Rectal smooth muscle tissue (tissue), 1 donor: ENCODE data around the gene TTLL1.
"Not testable (repeated sequence)": the region's sequence is repeated elsewhere in the genome, so short reads cannot be mapped to it uniquely, and the experiment has no call there.

Source experiments
- H3K27ac ChIP-seq: one replicate; pipeline ENCODE4 v1.7.0; 2013; ENCODE audit warnings: low read depth, low read length, inconsistent platforms
- H3K27me3 ChIP-seq: one replicate; pipeline ENCODE4 v1.7.0; 2013; ENCODE audit warnings: low read length; ENCODE audit not compliant: control insufficient read depth, insufficient read depth
- H3K36me3 ChIP-seq: one replicate; pipeline ENCODE4 v1.7.0; 2013; ENCODE audit warnings: low read length; ENCODE audit not compliant: control insufficient read depth, insufficient read depth
- H3K4me1 ChIP-seq: one replicate; pipeline ENCODE4 v1.7.0; 2013; ENCODE audit warnings: low read length; ENCODE audit not compliant: control insufficient read depth, insufficient read depth
- H3K4me3 ChIP-seq: one replicate; pipeline ENCODE4 v1.7.0; 2013; ENCODE audit warnings: low read length
- H3K9ac ChIP-seq: one replicate; pipeline ENCODE4 v1.7.0; 2013; ENCODE audit warnings: low read length

Gene TTLL1

DNA sequence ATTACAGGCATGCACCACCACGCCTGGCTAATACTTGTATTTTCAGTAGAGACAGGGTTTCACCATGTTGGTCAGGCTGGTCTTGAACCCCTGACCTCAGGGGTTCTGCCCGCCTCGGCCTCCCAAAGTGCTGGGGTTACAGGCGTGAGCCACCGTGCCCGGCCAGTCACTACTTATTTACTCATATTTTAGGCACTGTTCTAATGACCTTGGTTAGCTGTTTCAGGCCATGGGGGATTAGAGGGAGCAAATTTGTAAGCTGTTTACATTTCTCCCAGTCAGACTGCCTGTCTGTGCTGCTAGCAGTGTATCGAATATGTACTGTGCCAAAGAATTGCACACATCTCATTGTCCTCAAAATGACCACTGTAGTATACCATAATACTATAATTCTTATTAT is 41.6 kb downstream of the TTLL1 start:
- Histone ChIP-seq H3K9ac (no peak overlapping the region), H3K27ac (no peak overlapping the region), H3K4me1 (no peaks in the 10 kb centered on the region), H3K36me3 (peaks cover 5% of the 10 kb centered on the region), H3K4me3 (no peak overlapping the region), H3K27me3 (no peaks in the 10 kb centered on the region)

DNA sequence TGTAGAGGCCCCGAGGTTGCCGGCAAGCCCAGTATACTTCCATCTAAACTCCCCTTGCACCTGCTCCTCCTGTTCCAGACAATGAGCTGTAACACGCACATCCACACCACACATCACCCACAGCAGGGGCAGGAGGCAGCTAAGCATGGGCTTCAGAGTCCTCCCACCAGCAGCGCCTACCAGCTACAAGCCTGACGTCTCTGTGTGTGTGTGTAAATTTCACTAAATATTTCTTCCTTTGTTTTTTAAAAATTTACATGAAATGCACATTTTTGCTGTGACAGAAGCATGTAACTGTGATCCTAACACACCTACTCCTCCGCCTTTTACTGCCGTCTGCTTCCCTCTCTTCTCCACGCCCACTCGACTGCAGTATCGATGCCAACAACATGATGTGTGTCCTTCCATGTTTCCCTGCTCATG is 44.9 kb downstream of the TTLL1 start:
- Histone ChIP-seq H3K4me3 (no peak overlapping the region), H3K27me3 (no peaks in the 10 kb centered on the region), H3K4me1 (no peaks in the 10 kb centered on the region), H3K9ac (no peak overlapping the region), H3K36me3 (peaks cover 3% of the 10 kb centered on the region), H3K27ac (no peak overlapping the region)

DNA sequence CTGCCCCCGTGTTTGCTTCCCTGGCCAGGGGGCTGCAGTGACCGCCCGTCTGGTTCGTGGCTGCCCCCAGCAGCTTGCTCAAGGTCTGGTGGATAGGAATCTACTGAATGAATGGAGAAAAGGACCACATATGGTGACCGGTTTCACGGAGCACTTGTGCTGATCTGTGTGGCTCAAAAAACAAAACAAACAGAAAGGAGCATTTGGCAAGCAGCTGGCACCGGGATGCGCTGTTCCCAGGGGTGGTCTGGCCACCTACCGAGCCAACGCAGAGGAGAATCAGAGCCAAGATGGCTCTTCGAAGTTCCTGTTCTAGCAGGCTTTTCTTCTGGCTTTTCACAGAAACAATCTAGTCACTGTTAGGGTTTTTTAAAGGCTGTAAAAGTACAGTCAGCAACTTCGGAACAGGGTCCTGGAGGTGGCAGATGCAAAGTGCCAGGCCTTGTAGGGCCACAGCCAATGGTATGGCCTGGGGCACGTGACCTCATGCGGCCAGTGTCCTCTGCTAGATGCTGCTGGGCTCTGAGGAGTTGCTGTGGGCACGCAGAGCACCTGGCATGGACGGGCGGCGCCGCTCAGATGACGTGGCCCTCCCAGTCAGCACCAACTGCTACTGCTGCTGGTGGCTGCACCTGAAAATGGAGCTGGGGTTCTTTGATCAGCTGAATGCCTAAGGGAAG is 47.0 kb downstream of the TTLL1 start:
- Histone ChIP-seq H3K27me3 (no peaks in the 10 kb centered on the region), H3K27ac (no peak overlapping the region), H3K9ac (no peak overlapping the region), H3K36me3 (peaks cover 3% of the 10 kb centered on the region), H3K4me3 (no peak overlapping the region), H3K4me1 (no peaks in the 10 kb centered on the region)

DNA sequence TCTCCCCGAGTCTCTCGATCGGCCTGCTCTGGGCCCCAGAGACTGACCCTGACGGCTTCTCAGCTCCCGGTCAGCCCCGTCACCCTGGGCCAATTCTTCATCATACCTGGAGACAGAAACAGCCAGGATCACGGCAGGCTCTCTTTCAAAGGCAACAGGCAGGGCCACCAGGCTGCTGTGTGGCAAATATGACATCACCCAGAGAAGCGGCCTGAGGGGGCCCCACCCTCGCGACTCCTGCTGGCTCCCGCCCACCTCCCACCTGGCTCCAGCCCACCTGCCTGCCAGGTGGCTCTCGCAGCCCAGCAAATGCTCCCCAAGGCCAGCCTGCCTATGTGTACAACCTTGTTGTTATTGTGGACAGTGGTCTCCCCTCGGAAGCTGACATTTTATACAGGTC is 49.4 kb downstream of the TTLL1 start:
- Histone ChIP-seq H3K4me1 (no peaks in the 10 kb centered on the region), H3K4me3 (no peak overlapping the region), H3K27me3 (no peaks in the 10 kb centered on the region), H3K36me3 (no peaks in the 10 kb centered on the region), H3K9ac (no peak overlapping the region), H3K27ac (no peak overlapping the region)

DNA sequence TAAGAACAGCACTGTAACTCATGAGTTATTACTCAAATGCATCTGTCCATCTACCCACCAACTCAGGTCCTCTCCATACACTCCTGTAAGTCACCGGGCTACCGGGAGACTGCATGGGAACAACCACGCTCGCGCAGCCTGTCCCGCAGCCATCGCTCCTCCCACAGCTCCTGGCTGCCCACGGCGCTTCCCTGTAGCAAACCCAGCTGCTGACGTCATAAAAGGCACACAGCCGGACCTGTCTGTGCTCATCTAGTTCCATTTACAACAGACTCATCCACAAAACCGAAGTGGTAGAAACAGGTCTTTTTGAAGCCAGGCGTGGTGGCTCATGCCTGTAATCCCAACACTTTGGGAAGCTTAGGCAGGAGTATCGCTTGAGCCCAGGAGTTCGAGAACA is 50.9 kb downstream of the TTLL1 start:
- H3K27ac ChIP-seq: no peak overlapping the region
- H3K4me1 ChIP-seq: no peaks in the 10 kb centered on the region
- H3K4me3 ChIP-seq: no peak overlapping the region
- no peaks in the 10 kb centered on the region for H3K36me3 ChIP-seq
- H3K27me3 ChIP-seq: no peaks in the 10 kb centered on the region
- H3K9ac ChIP-seq: no peak overlapping the region

DNA sequence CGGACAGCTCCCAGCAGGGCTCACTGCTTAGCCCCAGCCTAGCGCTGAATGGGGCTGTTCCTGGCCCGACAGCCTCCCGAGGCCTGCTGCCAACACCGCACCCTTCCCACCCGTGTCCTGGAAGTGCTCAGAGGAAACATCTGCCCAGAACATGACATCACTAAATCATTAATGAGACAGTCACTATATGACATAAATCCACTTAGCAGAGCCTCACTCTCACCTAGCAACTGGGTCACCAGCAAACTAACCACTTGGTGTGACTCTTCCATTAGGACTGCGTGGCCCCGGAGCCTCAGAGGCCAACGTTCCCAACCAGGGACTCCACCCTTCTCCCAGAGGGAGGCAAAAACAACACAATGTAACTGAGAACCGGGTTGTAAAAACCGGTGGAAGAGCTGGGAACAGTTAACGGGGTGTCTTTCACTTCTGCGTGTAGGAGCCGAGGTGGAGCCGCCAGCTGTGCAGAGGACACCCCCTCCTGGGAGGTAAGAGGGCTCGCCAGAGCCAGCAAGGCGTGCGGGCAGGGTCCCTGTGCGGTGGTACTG is 52.8 kb downstream of the TTLL1 start:
- Histone ChIP-seq H3K27me3 (no peaks in the 10 kb centered on the region), H3K27ac (no peak overlapping the region), H3K4me3 (no peak overlapping the region), H3K4me1 (no peaks in the 10 kb centered on the region), H3K9ac (no peak overlapping the region), H3K36me3 (no peaks in the 10 kb centered on the region)

DNA sequence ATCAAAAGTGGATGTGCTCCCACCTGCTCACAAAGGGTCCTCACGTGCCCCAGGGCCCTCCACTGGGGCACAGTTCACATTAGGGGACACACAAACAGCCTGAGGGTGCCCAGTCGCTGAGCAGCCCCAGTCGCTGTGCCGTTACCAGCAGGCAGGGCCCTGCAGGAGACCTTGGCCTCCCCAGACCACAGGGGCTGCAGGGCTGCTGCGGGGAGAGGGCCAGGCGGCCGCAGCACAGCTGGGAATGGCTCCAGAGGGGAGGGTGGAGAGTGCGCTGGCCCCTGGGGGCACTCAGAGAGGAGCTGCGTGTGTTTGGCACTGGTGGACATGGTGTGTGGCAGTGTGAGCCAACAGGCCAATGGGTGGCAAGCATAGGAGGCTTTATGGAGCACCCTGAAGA is 53.9 kb downstream of the TTLL1 start:
- no peaks in the 10 kb centered on the region for H3K4me1 ChIP-seq
- H3K9ac ChIP-seq: no peak overlapping the region
- no peaks in the 10 kb centered on the region for H3K27me3 ChIP-seq
- H3K27ac ChIP-seq: no peak overlapping the region
- H3K4me3 ChIP-seq: no peak overlapping the region
- no peaks in the 10 kb centered on the region for H3K36me3 ChIP-seq

DNA sequence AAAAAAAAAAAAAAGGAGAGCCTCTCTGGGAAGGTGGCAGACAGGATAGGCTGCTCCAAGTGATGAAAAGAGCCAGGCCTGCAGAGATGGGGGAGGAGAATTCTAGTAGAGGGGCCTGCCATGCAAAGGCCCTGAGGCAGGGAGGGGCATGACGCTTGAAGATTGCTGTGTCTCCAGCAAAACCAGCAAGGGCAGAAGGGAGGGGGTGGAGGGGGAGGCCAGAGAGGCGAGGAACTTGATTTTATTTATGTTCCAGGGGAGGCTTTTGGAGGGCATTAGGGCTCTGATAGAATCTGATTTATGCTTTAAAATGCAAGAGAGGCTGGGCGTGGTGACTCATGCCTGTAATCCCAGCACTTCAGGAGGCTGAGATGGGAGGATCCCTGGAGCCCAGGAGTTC is 57.6 kb downstream of the TTLL1 start:
- Histone ChIP-seq H3K9ac (no peak overlapping the region), H3K27me3 (no peaks in the 10 kb centered on the region), H3K4me3 (no peak overlapping the region), H3K4me1 (no peaks in the 10 kb centered on the region), H3K27ac (no peak overlapping the region), H3K36me3 (no peaks in the 10 kb centered on the region)

DNA sequence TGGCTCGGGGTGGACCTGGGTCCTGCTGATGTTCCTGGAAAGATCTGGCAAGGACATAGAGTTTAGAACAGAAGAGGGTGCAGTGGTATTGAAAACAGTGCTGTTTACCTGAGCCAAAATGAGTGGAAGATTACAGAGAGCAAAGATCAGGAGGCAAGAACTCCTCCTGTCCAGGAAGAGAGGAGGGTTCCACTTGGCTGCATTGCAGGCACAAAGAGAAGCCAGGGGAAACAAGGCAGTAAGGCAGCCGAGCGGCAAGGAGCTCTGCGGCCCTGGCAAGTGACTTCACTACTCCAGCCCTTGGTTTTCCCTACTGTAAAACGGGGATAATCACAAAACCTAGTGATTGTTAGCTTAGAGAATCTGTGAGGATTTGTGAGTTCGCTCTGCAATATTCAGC is 70.6 kb downstream of the TTLL1 start:
- Histone ChIP-seq H3K9ac (no peak overlapping the region), H3K4me3 (no peak overlapping the region), H3K4me1 (no peaks in the 10 kb centered on the region), H3K27me3 (no peaks in the 10 kb centered on the region), H3K27ac (no peak overlapping the region), H3K36me3 (no peaks in the 10 kb centered on the region)

DNA sequence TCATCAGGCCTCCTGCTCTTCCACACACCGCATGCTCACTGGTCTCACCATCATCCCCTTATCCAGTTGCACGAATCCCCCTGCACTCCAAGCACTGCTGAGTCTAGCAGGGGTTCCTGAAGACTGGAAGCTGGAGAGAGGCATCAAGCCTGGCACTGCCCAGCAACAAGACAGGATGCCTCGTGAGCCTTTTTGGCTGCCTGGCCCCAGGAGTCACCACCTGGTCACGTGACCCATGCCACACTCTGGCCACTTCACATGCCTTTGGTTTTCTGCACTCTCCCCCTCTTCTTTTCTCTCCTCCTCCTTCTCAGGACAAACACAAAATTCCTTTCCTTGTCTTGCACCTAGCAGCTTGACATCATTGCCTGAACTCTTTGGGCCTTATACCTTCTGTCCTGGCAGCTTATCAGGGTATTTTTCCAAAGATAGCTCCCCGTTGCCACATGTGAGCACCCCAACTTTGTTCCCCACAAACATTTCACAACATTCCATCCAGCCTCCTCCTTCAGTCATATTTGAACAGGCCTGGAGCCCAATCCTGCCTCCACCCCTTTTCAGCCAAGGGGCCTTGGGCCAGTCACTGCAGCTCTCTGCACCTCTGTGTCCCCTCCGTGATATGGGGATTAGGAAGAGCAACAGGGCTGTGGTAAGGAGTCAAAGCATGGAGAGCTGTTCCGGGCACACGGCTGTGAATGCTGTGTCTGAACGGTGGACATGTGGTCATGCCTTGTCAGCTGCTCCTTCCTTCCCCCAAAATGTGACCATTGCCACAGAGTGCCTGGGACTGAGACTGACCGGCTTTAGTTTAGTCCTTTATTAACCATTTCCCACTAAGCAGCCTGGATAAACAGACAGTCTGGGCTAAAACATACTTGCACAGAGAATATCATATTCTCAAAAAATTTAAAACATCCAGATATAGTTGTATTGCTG is 71.4 kb downstream of the TTLL1 start:
- no peak overlapping the region for H3K27ac ChIP-seq
- no peaks in the 10 kb centered on the region for H3K36me3 ChIP-seq
- no peaks in the 10 kb centered on the region for H3K27me3 ChIP-seq
- peaks cover 6% of the 10 kb centered on the region for H3K4me1 ChIP-seq
- H3K9ac ChIP-seq: no peak overlapping the region
- no peak overlapping the region for H3K4me3 ChIP-seq

DNA sequence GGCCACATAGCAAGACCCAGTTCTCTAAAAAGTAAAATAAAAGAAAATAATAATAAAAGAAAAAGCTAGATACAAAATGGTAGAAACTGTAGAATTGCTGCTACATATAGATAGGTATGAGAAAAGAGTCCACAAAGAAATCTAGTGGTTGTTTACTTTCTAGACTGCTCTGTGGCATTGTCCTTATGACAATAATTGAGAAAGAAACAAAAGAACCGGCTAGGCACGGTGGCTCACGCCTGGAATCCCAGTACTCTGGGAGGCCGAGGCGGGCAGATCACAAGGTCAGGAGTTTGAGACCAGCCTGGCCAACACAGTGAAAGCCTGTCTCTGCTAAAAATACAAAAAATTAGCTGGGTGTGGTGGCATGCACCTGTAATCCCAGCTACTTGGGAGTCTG is 73.0 kb downstream of the TTLL1 start:
- not testable (repeated sequence) for H3K27ac ChIP-seq, H3K4me3 ChIP-seq, H3K27me3 ChIP-seq

DNA sequence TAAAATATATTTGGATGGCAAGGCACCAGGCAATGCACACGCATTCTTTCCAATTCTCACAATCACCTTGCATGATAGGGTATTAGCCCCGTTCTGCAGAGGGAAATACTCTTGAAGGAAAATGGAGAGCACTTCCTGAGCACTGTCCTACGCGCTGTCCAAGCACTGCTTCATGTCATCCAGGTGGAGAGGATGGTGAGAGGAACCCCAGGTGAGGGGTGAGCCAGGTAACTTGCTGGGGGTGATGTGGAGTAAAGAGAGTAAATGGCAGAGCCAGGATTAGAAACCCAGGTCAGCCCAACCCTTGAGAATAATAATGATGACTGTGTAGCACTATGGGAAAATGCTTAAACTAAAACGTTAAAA is 73.5 kb downstream of the TTLL1 start:
- Histone ChIP-seq H3K27ac (no peak overlapping the region), H3K4me1 (peaks cover 6% of the 10 kb centered on the region), H3K9ac (peak overlapping the region; percentile 34), H3K36me3 (no peaks in the 10 kb centered on the region), H3K4me3 (peak overlapping the region; percentile 67), H3K27me3 (no peaks in the 10 kb centered on the region)

More for the DNA sequence above, 73.0 kb downstream of the TTLL1 start:
- not testable (repeated sequence) for H3K36me3 ChIP-seq, H3K9ac ChIP-seq, H3K4me1 ChIP-seq
